GM15510 (cell line): ENCODE data around the gene EID3.

Source experiments
- POLR2A ChIP-seq: IDR thresholded peaks from 3 replicates; pipeline ENCODE4 v1.6.1; 2011; ENCODE audit warnings: borderline replicate concordance; ENCODE audit not compliant: insufficient read length; ENCODE audit errors: extremely low read depth

Gene EID3

GRCh38 chr12:104353012-104353981, 49.8 kb downstream of the EID3 start:
- TF ChIP-seq POLR2A: no peak

GRCh38 chr12:104354167-104354867, 50.8 kb downstream of the EID3 start:
- TF ChIP-seq POLR2A: no peak
